Chondrocyte (in vitro differentiated cells): ENCODE results near the gene ZCCHC24. TPM values are rescaled to one million over a fixed set of nuclear protein-coding genes. Genes with fewer than 3 reads are reported as not detected.

Source experiments
- DNase-seq: peaks from one replicate; pipeline ENCODE4 v3.0.0; 2021; ENCODE audit warnings: mixed read lengths, low spot score
- H3K27ac Mint-ChIP-seq: one replicate; pipeline ENCODE4 v1.8.0; 2021; ENCODE audit warnings: mild to moderate bottlenecking, moderate library complexity, mixed read lengths; ENCODE audit not compliant: unreplicated experiment
- H3K27me3 Mint-ChIP-seq: 2 replicates; pipeline ENCODE4 v1.8.0; 2021; ENCODE audit warnings: low read depth, mixed read lengths
- H3K36me3 Mint-ChIP-seq: 2 replicates; pipeline ENCODE4 v1.8.0; 2021; ENCODE audit warnings: low read depth, mixed read lengths
- H3K4me1 Mint-ChIP-seq: 2 replicates; pipeline ENCODE4 v1.8.0; 2021; ENCODE audit warnings: low read depth, mild to moderate bottlenecking, mixed read lengths
- H3K4me3 Mint-ChIP-seq: one replicate; pipeline ENCODE4 v1.8.0; 2021; ENCODE audit warnings: mild to moderate bottlenecking, moderate library complexity, mixed read lengths; ENCODE audit not compliant: unreplicated experiment
- H3K9me3 Mint-ChIP-seq: 2 replicates; pipeline ENCODE4 v1.8.0; 2021; ENCODE audit warnings: low read depth, mixed read lengths
- total RNA-seq: library from RNA; stranded (reverse); gene quantifications from 3 replicates; pipeline ENCODE4 v1.2.1, GENCODE V29; 2021
- TF ChIP-seq, protein P1 (sequence below): fragments of 200-600 bp; sonication (generic); IDR thresholded peaks from 2 replicates; pipeline ENCODE4 v1.5.0; 2021; ENCODE audit warnings: antibody characterized with exemption, mild to moderate bottlenecking, moderate library complexity

The ZCCHC24 gene
- total RNA-seq, 1 donor from 2014 or later, result 45.1 TPM

DNA sequence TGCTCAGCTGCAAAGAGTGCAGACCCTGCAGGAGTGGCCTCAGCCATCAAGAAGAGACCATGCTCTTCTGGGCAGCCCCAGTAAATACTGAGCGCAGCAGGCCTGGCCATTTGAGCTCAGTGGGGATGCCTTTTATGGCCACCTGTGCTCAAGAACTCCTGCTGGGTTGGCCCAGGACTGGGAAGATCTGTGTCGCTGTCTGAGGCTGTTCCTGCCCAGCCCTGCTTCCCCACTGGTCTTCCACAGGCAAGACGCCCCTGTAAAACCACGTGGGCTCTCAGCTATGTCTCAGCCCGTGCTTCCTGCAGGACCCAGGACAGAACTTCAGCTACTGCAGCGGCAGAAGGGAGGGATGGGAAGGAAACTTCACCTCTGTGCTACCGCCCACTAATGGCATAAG is 108.7 kb downstream of the ZCCHC24 start:
- peaks cover 43% of the 10 kb centered on the region for H3K4me1 Mint-ChIP-seq

DNA sequence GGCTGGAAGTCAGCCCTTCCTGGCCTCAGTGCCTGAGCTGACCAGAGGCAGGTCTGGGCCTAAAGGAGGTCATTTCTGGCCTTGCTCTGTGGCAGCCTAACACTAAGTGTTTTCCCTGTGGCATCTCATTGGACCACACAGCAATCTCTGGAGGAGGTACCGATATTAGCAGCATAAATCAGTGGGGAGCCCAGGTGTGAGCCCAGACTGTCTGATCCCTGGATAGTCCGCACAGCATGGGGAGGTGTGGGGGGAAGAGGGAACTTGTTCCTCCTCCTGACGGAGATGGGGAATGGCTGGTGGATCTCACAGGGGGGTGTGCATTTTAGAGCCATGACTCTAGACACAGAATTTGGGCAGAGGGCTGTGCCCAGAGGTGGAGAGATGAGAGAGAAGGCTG is 109.1 kb downstream of the ZCCHC24 start:
- Mint-ChIP-seq H3K9me3 (peaks cover 5% of the 10 kb centered on the region), H3K4me1 (peaks cover 43% of the 10 kb centered on the region), H3K36me3 (peaks cover 2% of the 10 kb centered on the region), H3K27ac (no peak overlapping the region), H3K4me3 (no peak overlapping the region), H3K27me3 (no peaks in the 10 kb centered on the region)
- no peak for DNase-seq
- TF ChIP-seq, protein P1, sequence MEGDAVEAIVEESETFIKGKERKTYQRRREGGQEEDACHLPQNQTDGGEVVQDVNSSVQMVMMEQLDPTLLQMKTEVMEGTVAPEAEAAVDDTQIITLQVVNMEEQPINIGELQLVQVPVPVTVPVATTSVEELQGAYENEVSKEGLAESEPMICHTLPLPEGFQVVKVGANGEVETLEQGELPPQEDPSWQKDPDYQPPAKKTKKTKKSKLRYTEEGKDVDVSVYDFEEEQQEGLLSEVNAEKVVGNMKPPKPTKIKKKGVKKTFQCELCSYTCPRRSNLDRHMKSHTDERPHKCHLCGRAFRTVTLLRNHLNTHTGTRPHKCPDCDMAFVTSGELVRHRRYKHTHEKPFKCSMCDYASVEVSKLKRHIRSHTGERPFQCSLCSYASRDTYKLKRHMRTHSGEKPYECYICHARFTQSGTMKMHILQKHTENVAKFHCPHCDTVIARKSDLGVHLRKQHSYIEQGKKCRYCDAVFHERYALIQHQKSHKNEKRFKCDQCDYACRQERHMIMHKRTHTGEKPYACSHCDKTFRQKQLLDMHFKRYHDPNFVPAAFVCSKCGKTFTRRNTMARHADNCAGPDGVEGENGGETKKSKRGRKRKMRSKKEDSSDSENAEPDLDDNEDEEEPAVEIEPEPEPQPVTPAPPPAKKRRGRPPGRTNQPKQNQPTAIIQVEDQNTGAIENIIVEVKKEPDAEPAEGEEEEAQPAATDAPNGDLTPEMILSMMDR, result no peak

More for the DNA sequence above, 108.7 kb downstream of the ZCCHC24 start:
- no peak for DNase-seq
- H3K27me3 Mint-ChIP-seq, result no peaks in the 10 kb centered on the region
- TF ChIP-seq, protein P1, result no peak
- H3K4me3 Mint-ChIP-seq, result no peak overlapping the region
- peaks cover 5% of the 10 kb centered on the region for H3K9me3 Mint-ChIP-seq
- H3K27ac Mint-ChIP-seq, result no peak overlapping the region
- H3K36me3 Mint-ChIP-seq, result peaks cover 2% of the 10 kb centered on the region

DNA sequence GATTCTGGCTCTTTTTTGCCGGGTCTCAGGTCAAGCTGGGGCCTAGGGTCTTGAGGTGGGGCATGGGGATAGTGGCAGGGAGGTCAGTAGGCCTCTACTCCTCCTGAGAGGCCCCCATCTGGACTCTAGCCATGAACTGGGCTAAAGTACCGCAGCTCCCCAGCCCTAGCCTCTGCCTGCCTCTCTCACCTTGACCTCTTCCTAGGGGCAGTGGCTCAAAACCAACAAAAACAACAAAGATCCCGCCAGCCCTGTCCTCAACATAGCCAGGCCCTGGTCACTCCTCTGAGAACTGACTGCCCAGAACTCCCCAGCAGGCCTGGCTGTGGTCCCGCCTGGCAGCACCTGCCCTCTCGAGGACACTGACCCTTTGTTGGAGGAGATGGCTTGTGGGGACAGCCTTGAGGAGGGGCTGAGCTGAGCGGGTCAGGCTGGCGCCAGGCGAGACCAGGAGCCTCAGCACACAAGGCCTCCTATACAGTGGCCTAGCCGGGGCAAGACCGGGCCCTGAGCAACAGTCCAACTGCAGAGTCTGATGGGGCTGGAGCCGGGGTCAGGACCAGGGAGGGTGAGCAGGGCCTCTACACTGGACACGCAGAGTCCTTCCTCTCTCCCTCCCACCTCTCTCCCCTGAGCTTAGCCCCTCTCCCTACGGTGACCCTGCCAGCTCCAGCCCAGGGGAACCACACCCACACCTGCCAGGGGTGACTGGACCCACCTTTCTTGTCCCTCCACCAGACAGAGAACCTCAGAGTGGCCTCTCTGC is 109.8 kb downstream of the ZCCHC24 start:
- Mint-ChIP-seq H3K4me1 (peaks cover 40% of the 10 kb centered on the region), H3K9me3 (peaks cover 5% of the 10 kb centered on the region), H3K4me3 (no peak overlapping the region), H3K36me3 (peaks cover 2% of the 10 kb centered on the region), H3K27me3 (no peaks in the 10 kb centered on the region), H3K27ac (peak overlapping the region; percentile 22)
- no peak for DNase-seq
- TF ChIP-seq, protein P1, result no peak

DNA sequence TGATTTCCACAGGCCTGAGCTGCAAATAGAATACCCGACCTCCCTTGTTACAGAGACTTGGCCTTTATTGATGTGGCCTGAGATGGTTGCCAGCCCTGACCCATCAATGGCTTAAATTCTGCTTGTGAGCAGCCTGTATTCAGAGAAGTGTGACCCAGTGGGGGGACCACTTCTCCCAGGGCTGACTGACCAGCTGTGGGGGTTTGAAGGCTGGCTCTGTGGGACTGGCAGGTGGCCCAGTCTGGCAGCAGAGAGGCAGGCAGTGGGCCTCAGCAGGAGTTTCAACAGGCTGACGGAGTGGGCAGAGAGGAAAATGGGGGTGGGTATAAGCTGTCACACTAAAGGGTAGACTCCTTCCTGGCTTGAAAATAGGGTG is 110.3 kb downstream of the ZCCHC24 start:
- no peak overlapping the region for H3K4me3 Mint-ChIP-seq
- TF ChIP-seq, protein P1, result no peak
- H3K27ac Mint-ChIP-seq, result no peak overlapping the region
- H3K9me3 Mint-ChIP-seq, result peaks cover 5% of the 10 kb centered on the region
- peaks cover 40% of the 10 kb centered on the region for H3K4me1 Mint-ChIP-seq
- no peaks in the 10 kb centered on the region for H3K27me3 Mint-ChIP-seq
- peaks cover 2% of the 10 kb centered on the region for H3K36me3 Mint-ChIP-seq
- DNase-seq, result no peak

DNA sequence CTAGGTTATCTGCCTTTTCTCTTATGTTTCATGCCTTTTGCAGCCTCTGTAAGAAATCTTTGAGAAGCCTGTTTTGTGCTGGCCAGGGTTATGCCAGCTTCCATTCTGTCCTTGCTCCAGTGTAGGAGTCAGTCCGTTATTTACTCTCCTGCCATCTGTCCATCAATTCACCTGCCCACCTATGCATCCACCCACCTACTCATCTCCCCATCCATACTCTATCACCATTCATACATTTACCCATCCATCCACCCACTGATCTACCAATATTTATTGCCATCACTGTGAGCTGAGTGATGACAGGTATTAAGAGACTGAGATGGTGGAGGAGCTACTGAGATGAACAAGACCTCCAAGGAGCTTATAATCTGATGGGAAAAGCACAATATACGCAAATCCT is 110.9 kb downstream of the ZCCHC24 start:
- no peak overlapping the region for H3K27ac Mint-ChIP-seq
- TF ChIP-seq, protein P1, result no peak
- DNase-seq, result no peak

More for the DNA sequence above, 110.9 kb downstream of the ZCCHC24 start:
- Mint-ChIP-seq H3K36me3 (peaks cover 2% of the 10 kb centered on the region), H3K9me3 (peaks cover 5% of the 10 kb centered on the region), H3K4me3 (no peak overlapping the region), H3K4me1 (peaks cover 40% of the 10 kb centered on the region), H3K27me3 (no peaks in the 10 kb centered on the region)
